GM15510 (cell line): ENCODE data around the gene TMEM205.

Experiments used
- POLR2A ChIP-seq: IDR thresholded peaks from 3 replicates; pipeline ENCODE4 v1.6.1; 2011; ENCODE audit warnings: borderline replicate concordance; ENCODE audit not compliant: insufficient read length; ENCODE audit errors: extremely low read depth

The TMEM205 gene

GRCh38 chr19:11374433-11375142 is 28.5 kb upstream of the TMEM205 start, which contains the start of gene SWSAP1:
Gene SWSAP1 (plus strand): TSS chr19:11374666. CDS start chr19:11374681, 15 bp downstream.
- peak; percentile 75 for TF ChIP-seq POLR2A

- TF ChIP-seq POLR2A = no peak
These were observed 27.9 kb upstream of the TMEM205 start for GRCh38 chr19:11373885-11374432.

GRCh38 chr19:11373166-11373884 is 27.3 kb upstream of the TMEM205 start:
- no peak for TF ChIP-seq POLR2A

- TF ChIP-seq POLR2A = no peak
These were observed 24.7 kb upstream of the TMEM205 start for GRCh38 chr19:11370744-11371143.

- TF ChIP-seq POLR2A = no peak
These were observed 21.5 kb upstream of the TMEM205 start for GRCh38 chr19:11367528-11367927.

GRCh38 chr19:11365557-11366117 is 19.6 kb upstream of the TMEM205 start:
- TF ChIP-seq POLR2A = no peak

- no peak for TF ChIP-seq POLR2A
These were observed 18.9 kb upstream of the TMEM205 start for GRCh38 chr19:11364935-11365334.

- TF ChIP-seq POLR2A = no peak
These were observed 18.3 kb upstream of the TMEM205 start for GRCh38 chr19:11364296-11364904.

GRCh38 chr19:11363881-11364280 is 17.8 kb upstream of the TMEM205 start:
- no peak for TF ChIP-seq POLR2A

GRCh38 chr19:11361771-11362731 is 16.0 kb upstream of the TMEM205 start:
- no peak for TF ChIP-seq POLR2A

- no peak for TF ChIP-seq POLR2A
These were observed 15.1 kb upstream of the TMEM205 start for GRCh38 chr19:11361037-11361770.

GRCh38 chr19:11359421-11359820 is 13.4 kb upstream of the TMEM205 start:
- TF ChIP-seq POLR2A = no peak
